Ammon's horn (tissue), 1 donor: ENCODE results near the gene PCYT1A.

Experiments used
- DNase-seq: peaks from one replicate; pipeline ENCODE4 v3.0.0-alpha.2; 2016; ENCODE audit warnings: low spot score

The PCYT1A gene

GRCh38 chr3:196237203-196237602 lies 50.3 kb downstream of the PCYT1A start:
- no peak for DNase-seq

DNA sequence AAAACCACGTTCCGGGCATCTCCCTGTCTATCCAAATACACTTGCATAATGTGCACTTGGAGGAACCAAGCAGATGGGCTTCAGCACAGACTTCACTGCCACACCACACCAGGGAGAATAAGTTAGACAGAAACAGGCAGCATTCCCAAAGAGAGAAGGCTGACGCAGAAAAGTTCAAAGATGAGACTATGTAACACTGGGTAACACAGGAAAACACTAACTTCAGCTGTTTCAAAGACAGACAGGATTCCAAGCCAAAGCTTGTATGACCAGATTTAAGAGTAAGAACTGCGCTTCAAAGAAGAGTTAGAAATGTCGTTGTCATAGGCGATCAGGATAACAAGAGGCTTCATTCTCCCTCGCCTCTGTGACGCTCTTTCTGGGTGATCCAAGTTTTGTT lies 51.3 kb downstream of the PCYT1A start:
- no peak for DNase-seq

GRCh38 chr3:196235452-196236122 lies 51.9 kb downstream of the PCYT1A start:
- no peak for DNase-seq

GRCh38 chr3:196232882-196233251 lies 54.7 kb downstream of the PCYT1A start:
- DNase-seq = no peak

DNA sequence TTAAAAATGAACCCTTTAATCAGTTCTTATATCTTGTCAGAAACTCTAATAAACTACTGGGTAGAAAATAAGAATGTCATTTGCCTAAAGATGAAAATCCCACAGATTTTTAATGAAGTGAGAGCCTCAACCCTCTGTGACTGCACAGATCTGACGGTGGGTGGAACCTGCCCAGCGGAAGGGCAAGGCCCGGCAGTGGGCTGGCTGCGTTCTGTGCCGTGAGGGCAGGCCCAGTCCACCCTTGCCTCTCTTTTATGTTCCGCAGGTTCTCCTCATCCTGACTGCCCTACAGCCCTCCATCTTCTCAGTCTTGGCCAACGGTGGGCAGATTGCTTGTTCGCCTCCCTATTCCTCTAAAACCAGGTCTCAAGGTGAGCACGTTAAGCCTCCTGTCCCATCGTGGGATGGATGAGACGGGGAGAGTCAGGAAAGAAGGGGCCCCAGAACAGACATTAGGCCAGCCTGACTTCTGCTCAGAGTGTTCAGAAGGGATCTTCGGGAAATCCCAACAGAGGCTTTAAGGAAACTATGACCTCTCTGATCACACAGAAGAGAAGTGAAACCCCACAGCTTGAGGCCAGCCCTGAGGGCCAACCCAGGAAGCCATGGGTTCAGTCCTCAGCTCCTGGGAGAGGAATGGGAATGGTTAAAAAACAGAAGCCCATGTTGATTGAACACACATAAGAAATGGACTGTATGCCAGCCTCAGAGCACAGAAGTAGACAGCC lies 55.2 kb downstream of the PCYT1A start:
- DNase-seq = no peak

DNA sequence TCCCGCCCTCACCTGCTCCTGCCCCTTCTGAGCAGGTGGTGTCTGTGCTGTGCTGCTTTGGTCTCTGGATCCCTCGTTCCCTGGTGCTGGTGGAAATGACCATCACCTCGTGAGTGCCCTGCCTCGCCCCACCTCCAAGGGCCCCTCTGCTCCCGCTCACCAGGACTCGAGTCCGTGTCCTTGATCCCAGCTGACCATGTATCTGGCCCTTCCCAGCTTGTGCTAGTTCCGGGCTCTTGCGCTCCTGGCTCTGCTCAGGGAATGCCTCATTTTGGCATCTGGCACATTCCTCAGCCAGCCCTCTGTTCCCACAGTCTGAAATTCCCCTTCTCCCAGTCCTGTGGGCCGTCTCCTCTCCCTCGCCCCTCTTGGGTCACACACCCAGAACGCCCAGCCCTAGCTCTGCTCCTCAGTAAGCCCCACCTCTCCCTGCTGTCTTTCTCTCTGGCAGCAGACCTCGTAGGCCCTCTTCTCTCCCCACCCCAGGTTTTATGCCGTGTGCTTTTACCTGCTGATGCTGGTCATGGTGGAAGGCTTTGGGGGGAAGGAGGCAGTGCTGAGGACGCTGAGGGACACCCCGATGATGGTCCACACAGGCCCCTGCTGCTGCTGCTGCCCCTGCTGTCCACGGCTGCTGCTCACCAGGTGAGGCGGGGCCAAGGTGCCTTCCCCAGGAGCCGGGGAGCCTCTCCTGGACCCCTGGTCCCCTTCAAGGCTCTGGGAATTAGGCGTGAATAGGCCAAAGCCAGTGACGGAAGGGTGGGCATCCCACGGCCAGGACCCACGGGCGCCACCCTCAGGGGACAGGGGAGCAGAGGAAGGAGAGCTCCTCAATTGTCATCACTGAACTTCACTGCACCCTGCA lies 59.7 kb downstream of the PCYT1A start:
- DNase-seq = no peak

DNA sequence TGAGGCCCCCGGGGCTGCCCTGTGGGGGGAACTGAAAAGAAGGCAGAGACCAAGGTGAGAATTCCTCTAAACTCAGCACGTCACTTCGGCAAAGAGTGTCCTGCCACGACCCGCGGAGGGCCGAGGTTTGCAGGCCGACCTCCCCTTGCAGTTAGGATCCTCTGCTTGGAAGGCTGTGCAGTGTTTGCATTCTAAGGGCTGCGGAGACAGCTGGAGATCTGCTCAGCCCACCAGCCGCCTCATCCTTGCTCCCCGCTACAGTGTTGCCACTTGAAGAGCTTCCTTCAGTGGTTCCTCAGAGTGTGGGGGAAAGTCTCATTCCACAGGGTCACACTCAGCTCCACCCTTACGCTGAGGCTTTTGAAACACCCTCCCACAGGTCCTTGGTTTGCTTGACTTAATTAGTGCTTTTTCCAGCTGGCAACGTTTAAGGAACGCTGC lies 60.4 kb downstream of the PCYT1A start:
- no peak for DNase-seq

GRCh38 chr3:196225763-196226364 lies 61.7 kb downstream of the PCYT1A start:
- no peak for DNase-seq

DNA sequence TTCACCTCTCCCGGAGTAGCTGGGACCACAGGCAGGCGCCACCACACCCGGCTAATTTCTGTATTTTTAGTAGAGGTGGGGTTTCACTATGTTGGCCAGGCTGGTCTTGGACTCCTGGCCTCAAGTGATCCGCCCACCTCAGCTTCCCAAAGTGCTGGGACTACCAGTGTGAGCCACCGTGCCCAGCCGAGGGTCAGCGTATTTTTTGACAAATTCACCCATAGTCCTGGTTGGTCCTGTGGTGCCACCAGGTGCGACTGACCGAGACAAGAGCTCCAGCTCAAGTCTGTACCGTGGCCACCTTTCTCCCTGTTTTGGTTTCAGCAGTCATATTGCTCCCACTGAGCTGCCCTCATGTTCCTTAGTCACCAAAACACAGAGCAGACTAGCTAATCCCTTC lies 62.4 kb downstream of the PCYT1A start:
- no peak for DNase-seq

GRCh38 chr3:196222876-196223595 lies 64.5 kb downstream of the PCYT1A start:
- no peak for DNase-seq

GRCh38 chr3:196220991-196221390 lies 66.5 kb downstream of the PCYT1A start:
- DNase-seq = no peak

- peak; percentile 56 for DNase-seq
Observed at GRCh38 chr3:196220587-196220986, 66.9 kb downstream of the PCYT1A start.

- no peak for DNase-seq
Observed at GRCh38 chr3:196219970-196220311, 67.6 kb downstream of the PCYT1A start.

DNA sequence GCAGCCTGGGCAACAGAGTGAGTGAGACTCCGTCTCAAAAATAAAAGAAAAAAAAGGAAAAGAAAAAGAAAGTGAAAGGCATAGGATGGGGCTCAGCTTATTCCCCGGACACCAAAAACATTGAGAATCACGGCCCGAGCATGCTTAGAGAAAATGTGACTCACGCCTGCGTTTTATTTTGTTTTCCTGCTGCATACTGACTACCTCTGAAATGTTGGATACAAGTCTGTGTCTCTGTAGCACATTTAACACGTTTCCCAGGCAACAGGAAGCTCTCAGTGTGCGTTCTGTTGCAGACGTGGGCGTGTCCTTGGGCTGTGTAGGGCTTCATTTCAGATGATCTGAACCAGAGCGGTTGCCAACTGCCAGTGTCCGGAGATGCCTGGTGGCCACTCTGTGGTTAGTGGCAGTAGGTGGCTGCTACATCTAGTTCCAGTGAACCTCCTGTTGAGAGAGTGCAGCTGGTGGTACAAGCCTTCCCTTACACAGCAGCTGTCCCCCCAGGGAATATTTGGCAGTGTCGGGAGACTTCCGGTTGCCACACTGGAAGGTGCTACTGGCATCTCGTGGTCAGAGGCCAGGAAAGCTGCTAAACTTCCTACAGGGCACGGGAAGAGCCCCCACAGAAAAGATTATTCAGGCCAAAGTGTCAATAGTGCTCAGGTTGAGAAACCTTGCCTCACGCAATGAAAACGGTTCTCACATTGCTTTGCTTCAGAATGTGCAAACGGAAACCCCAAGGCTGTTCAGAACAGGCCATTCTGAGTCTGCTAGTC lies 68.1 kb downstream of the PCYT1A start:
- peak; percentile 88 for DNase-seq

- no peak for DNase-seq
Observed at GRCh38 chr3:196218155-196218712, 69.3 kb downstream of the PCYT1A start.

- DNase-seq = no peak
Observed at GRCh38 chr3:196217307-196218154, 70.0 kb downstream of the PCYT1A start.

- DNase-seq = no peak
Observed at GRCh38 chr3:196216681-196217211, 70.8 kb downstream of the PCYT1A start.

- DNase-seq = no peak
Observed at GRCh38 chr3:196216089-196216564, 71.4 kb downstream of the PCYT1A start, which contains the start of gene SLC51A. SLC51A (plus strand) TSS chr3:196216534; CDS start chr3:196216713, 179 bp downstream.

DNA sequence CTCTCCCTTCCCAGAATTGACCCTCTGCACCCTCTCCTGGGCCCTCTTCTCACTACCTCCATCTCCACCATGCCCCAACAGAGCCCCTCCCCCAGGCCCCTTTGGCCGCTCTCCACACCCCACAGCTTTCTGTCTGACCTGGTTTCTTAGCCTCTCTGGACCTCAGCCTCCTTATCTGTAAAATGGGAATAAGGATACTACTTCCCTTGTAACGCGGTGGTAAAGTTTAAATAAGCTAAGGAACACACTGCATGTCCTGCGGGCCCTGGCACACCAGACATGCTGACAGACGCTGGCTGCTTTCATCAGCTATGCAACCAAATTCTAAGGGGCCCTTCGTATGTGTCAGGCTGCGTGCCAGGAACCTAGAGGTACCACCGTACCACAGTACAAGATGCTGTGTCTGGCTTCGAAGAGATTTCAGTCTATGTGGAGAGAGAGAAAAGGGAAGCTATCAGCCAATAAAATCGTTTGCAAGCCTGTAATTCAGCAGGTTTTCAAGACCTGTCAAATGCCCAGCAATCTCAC lies 72.0 kb downstream of the PCYT1A start:
- DNase-seq = no peak
